Astrocyte (in vitro differentiated cells and primary cell): ENCODE measurements around the gene OPCML.

Source experiments
- EZH2 ChIP-seq: IDR thresholded peaks from 2 replicates; pipeline ENCODE4 v1.6.1; 2012; ENCODE audit warnings: mild to moderate bottlenecking, low read length, inconsistent platforms; ENCODE audit not compliant: insufficient read depth
- TF ChIP-seq, protein P1 (sequence below): IDR thresholded peaks from 2 replicates; pipeline ENCODE4 v1.5.1; 2011; ENCODE audit warnings: low read depth, mild to moderate bottlenecking, inconsistent platforms, low read length, moderate library complexity; ENCODE audit not compliant: insufficient read depth

- TF ChIP-seq, protein P1, sequence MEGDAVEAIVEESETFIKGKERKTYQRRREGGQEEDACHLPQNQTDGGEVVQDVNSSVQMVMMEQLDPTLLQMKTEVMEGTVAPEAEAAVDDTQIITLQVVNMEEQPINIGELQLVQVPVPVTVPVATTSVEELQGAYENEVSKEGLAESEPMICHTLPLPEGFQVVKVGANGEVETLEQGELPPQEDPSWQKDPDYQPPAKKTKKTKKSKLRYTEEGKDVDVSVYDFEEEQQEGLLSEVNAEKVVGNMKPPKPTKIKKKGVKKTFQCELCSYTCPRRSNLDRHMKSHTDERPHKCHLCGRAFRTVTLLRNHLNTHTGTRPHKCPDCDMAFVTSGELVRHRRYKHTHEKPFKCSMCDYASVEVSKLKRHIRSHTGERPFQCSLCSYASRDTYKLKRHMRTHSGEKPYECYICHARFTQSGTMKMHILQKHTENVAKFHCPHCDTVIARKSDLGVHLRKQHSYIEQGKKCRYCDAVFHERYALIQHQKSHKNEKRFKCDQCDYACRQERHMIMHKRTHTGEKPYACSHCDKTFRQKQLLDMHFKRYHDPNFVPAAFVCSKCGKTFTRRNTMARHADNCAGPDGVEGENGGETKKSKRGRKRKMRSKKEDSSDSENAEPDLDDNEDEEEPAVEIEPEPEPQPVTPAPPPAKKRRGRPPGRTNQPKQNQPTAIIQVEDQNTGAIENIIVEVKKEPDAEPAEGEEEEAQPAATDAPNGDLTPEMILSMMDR = no peak
- no peak for TF ChIP-seq EZH2
These were observed 424.5 kb downstream of the OPCML start for GRCh38 chr11:133107763-133108162.
